ENCODE data around the gene CNTNAP2.

DNA sequence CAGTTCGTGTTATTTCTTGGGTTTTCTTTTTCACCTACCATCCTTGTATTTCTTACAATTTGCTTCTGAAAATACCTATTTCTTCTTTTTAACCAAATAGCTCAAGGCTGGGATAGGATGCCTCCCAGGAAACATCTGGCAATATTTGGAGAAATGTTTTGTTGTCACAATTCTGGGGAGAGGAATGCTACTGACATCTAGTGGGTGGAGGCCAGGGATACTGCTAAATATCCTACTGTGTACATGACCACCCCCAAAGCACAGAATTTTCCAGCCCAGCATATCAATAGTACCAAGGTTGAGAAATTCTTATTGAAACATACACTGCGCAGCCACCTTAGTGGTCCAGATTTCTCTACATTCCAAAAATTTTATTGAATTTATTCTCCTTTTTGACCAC lies 55.5 kb downstream of the CNTNAP2 start:
- TF ChIP-seq, protein P1, sequence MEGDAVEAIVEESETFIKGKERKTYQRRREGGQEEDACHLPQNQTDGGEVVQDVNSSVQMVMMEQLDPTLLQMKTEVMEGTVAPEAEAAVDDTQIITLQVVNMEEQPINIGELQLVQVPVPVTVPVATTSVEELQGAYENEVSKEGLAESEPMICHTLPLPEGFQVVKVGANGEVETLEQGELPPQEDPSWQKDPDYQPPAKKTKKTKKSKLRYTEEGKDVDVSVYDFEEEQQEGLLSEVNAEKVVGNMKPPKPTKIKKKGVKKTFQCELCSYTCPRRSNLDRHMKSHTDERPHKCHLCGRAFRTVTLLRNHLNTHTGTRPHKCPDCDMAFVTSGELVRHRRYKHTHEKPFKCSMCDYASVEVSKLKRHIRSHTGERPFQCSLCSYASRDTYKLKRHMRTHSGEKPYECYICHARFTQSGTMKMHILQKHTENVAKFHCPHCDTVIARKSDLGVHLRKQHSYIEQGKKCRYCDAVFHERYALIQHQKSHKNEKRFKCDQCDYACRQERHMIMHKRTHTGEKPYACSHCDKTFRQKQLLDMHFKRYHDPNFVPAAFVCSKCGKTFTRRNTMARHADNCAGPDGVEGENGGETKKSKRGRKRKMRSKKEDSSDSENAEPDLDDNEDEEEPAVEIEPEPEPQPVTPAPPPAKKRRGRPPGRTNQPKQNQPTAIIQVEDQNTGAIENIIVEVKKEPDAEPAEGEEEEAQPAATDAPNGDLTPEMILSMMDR (IDR thresholded peaks at IDR 0.05): no peak
- TF ChIP-seq EP300 (IDR thresholded peaks at IDR 0.05) (no peak), POLR2A (IDR thresholded peaks at IDR 0.05) (no peak)

Data from tibial nerve (tissue), 4 donors.